NCI-H69 (cell line): ENCODE measurements around the gene CFB.

Experiments
- DNase-seq: peaks from one replicate; lab custom pipeline; 2025; lab: John Stamatoyannopoulos, UW

Gene CFB

DNA sequence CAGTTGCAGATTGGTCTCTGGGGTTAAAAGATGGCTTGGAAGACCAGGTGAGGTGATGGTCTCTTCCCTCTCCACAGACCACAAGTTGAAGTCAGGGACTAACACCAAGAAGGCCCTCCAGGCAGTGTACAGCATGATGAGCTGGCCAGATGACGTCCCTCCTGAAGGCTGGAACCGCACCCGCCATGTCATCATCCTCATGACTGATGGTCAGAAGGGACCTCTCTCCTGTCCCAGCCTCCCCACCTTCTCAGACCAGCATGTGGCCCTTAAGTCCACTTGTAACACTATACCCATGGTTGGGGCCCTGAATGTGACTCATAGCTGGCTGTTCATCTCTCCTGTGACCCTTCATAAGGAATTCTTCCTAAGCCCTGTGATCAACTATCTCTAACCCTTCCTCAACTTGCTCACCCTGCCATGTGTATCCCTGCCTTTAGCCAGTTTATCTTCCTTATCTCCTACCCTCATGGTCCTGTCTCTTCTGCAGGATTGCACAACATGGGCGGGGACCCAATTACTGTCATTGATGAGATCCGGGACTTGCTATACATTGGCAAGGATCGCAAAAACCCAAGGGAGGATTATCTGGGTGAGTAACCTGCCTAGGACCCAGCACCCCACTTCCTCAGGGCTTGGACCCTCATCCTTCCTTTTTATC, 3.0 kb downstream of the CFB start:
- DNase-seq, result peak; percentile 12

DNA sequence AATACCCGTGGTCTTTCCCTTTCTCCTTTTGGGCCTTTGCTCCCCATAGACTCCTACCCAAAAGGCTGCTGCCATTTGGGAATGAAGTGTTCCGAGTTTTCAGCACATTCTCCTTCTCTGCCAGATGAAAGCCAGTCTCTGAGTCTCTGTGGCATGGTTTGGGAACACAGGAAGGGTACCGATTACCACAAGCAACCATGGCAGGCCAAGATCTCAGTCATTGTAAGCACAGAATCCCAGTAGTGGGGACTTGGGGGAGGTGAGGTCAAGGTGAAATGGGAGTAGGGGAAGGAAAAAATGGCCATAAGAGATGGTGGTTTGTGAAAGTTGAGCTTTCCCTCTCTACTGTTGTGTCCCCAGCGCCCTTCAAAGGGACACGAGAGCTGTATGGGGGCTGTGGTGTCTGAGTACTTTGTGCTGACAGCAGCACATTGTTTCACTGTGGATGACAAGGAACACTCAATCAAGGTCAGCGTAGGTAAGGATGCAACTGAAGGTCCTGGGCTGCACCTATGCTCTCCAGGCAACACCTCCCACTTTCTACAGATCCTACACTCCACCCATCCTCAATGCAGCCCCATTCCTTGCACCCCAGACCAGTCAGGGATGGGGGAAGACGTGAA, 4.1 kb downstream of the CFB start:
- no peak for DNase-seq

DNA sequence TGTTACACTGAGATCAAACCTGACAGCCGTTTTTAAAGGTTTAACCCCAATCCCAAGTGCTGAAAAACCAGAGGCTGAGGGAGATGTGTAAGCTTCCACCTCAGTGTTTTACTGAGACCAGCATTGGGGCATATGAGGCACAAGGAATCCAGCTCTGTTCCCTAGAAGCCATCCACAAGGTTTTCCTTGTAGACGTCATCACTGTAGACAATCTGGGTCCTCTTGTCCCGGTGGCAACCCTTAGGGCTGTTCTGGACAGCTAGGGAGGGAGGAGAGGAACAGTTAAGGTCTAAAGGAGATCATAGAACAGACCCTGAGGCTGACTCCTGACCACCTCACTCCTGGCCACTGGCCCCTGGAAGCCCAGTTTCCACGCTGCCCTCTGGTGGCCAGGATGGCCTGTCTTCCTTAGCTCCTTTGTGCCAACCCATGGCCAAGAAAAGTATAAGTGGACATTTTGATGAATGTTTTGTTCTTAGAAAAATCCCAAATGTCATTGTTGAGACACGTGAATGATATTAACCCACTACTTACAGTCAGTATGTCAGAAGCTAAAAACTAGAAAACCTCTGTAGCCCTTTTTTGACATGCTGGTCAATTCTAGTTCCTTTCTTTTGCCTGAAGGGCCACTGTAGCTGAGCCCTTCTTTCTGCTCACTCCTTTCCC, 6.4 kb downstream of the CFB start:
- peak; percentile 59 for DNase-seq

DNA sequence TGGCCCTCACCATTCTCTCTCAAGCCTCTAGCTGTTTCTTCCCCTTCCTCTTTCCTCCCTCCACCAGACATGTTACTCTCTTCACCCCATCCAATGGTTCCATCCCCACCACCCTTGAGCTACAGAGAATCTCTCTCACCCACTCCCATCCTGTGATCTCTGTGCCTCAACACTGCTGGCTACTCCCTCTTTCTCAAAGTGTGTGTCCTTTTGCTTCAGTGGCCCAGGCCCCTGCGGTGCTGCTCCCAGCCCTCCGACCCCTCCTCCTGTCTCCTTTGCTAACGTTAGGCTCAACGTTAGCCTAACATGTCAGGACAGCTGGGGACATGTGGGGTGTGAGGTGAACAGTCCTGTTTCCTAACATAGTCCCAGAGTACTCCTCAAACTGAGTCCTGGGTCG, 7.0 kb downstream of the CFB start:
- no peak for DNase-seq

DNA sequence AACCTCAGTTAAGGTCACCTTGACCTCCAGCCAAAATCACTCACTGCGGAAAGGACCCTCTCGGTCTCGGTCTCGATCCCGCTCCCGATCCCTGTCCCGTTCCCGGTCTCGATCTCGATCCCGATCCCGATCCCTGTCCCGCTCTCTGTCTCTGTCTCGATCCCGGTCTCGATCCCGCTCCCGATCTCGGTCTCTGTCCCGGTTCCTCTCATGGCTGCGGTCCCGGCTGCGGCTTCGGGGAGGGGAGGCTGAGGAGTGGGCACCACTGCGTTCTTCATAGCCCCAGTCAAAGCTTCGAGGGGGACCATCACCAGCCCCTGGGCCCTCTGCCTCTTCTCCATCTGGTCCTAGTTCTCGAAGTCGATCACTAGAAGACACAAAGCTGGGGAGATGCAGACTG, 8.6 kb downstream of the CFB start:
- DNase-seq, result no peak

DNA sequence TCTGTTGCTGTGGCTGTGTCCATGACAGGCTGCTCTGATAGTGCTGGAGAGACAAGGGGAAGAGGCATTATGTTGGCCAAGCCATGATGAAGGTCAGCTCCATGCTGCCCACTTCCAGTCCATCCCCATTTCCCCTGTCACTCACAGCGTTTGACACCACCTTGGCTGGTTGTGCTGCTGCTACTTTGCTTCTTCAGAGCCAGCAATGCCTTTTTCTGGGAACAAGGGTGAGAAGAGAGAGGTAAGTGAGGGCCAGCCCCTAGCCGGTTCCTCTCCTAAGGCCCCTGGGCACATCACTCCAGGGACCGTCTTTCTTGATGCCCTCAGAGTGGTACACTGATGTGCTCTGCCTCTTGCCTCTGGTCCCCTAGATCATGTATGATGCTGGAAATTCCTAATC, 10.9 kb downstream of the CFB start:
- no peak for DNase-seq

DNA sequence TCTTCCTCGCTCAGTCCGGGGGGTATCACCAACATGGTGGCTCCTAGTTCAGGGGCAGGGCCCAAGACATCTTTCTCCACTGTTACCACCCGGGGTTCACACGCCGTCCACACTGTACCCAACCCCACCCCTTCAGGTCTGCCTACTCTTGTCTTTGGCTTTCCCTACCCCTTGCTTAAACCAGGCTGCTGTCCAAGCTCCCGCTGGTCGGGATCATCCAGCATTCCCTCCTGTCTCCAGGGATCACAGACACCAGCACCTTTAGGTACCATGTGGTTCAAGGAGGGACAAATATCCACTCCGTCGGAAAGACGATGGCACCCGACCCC, 12.5 kb downstream of the CFB start:
- no peak for DNase-seq

DNA sequence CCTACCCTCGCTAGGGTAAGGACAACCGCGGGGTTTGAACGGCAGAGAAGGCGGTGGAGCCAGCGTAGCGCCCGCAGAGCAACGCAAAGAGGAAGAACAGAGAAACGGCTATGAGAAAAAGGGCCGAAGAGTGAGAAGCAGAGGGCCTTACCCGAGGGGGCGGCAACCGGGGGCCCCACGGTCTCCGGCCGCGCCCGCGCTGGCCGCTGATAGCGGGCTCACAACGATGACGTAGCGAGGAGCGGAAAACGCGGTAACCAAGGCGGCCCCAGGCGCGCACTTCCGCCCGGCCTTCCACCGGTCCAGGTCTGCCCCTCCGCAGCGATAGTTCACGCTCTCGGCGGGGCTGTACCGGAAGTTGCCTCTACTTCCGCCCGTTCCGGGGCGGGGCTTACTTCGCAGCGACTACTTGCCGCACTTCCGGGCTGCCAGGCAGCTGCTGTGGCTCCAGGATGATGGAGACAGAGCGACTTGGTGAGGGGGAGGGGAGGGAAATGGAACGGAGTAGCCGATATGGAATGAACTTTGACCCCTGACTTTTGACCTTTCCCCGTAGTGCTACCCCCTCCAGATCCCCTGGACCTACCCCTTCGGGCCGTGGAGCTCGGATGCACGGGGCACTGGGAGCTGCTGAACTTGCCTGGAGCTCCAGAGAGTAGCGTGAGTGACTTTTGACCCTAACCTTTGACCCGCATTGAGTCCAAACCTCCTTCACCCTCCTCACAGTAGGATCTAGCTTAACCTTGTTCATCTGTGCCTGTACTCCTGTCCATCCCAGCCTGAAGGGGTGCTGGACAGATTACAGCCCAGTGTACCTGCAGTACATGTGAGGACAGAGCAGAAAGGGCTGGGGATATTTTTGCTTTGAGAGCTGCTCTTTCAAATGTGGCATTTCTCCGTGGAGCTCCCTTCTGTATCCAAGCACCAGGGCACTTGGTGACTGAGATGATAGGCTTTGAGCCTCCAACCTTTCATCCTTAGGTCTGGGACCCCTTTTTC, 13.1 kb downstream of the CFB start, which contains the start of the genes NELFE and SKIC2:
NELFE (minus strand) TSS at position 231 of the 999 bp plus-strand sequence. CDS start 525 bp downstream, outside the sequence.
SKIC2 (plus strand) TSS at position 435 of the 999 bp plus-strand sequence; CDS start at position 453, 18 bp downstream.
- DNase-seq, result peak; percentile 99

DNA sequence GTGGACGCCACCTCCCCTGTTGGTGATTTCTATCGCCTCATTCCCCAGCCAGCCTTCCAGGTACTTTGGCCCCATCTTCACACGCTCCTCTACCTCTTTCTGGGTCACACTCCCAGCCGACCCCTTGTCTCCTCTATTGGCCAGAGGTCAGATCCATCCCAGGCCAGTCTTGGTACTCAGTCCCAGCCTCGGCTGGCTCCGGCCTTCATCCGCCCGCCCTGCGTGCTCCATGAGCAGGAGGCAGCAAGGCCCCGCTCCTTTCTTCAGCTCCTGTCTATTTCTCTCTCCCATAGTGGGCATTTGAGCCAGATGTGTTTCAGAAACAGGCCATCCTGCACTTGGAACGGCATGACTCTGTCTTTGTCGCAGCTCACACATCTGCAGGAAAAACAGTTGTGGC, 15.7 kb downstream of the CFB start:
- DNase-seq, result no peak

DNA sequence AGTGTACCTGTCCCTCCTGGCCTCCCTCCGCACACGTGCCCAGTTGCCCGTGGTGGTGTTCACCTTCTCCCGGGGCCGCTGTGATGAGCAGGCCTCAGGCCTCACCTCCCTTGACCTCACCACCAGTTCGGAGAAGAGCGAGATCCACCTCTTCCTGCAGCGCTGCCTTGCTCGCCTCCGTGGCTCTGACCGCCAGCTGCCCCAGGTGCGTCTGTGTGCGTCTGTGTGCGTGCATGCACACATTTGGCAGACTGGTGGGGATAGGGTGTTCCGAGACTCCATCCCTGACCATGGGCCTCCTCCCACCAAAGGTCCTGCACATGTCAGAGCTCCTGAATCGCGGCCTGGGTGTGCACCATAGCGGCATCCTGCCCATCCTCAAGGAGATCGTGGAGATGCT, 18.0 kb downstream of the CFB start:
- no peak for DNase-seq

DNA sequence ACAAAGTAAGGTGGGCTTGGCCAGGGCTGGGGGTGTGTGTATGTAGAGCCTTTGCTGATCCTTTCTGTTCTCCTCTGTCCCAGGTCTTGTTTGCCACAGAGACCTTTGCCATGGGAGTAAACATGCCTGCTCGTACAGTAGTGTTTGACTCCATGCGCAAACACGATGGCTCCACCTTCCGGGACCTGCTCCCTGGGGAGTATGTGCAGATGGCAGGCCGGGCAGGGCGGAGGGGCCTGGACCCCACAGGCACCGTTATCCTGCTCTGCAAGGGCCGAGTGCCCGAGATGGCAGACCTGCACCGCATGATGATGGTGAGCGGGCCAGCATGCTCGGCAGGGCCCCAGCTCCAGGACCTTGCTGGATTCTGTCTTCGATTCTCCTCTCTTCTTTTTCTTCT, 19.8 kb downstream of the CFB start:
- DNase-seq, result no peak

DNA sequence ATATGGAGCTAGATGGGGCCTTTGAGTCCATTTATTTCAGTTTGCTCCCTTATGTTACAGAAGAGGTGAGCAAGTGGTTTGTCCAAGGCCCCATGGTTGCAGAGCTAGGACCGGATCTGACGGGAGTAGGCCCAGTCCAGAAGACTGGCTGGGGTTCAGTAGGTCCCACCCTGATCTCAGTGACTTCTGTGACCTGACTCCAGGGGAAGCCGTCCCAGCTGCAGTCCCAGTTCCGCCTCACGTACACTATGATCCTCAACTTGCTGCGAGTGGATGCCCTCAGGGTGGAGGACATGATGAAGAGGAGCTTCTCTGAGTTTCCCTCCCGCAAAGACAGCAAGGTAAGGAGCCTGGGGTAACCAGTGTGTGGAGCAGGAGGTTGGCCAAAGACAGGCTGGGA, 20.6 kb downstream of the CFB start:
- DNase-seq, result no peak

DNA sequence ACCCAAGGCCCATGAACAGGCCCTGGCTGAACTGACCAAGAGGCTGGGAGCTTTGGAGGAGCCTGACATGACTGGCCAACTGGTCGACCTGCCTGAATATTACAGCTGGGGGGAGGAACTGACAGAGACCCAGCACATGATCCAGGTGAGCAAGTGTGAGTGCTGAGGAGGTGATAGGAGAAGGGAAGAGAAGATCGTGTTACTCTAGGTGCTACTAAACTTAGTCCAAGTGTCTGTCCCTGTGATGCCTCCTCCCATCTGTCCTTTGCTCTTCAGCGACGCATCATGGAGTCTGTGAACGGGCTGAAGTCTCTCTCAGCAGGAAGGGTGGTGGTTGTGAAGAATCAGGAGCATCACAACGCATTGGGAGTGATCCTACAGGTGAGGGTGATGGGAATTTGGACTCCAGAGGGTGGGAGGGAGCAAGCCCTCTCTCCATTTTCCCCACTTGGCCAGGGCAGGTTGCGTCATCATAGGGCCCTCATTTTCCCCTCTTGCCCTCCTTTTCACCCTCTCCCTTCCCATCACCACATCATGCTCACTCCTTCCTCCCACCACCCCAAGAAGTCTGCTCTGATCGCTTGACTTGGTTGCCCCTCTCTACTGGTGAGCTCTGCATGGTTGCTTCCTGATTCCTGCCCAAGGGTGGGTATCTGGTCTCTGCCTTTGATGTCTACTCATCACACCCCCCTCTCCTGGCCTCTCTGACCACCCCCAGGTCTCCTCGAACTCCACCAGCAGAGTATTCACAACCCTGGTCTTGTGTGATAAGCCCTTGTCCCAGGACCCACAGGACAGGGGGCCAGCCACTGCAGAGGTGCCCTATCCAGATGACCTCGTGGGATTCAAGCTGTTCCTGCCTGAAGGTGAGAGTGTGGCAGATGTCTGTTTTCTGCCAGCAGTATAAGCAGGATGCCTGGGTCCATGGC, 21.4 kb downstream of the CFB start:
- DNase-seq, result no peak

DNA sequence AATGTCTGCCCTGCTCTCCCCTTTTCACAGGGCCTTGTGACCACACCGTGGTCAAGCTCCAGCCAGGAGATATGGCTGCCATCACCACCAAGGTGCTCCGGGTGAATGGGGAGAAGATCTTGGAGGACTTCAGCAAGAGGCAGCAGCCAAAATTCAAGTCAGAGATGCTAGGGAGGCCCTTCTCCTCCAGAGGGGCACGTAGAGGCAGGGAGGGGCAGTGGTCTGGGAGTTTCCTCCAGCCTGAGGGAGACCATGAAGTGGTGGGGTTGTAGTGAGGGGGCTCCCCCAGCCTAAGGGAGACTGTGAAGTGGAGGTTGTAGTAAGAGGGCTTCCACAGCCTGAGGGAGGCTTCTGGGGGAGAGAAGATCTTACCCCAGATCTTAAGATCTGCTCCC, 22.0 kb downstream of the CFB start:
- no peak for DNase-seq

DNA sequence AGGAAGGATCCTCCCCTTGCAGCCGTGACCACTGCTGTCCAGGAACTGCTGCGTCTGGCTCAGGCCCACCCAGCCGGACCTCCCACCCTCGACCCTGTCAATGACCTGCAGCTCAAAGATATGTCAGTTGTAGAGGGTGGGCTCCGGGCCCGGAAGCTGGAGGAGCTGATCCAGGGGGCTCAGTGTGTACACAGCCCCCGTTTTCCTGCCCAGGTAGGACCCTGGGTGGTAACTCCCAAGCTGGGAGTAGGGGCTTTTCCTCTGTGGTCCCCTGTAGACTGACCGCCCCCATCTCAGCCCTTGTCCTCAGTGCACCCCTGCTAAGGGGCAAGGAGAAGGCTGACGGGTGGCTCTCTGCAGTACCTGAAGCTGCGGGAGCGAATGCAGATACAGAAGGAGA, 22.4 kb downstream of the CFB start:
- DNase-seq, result no peak

DNA sequence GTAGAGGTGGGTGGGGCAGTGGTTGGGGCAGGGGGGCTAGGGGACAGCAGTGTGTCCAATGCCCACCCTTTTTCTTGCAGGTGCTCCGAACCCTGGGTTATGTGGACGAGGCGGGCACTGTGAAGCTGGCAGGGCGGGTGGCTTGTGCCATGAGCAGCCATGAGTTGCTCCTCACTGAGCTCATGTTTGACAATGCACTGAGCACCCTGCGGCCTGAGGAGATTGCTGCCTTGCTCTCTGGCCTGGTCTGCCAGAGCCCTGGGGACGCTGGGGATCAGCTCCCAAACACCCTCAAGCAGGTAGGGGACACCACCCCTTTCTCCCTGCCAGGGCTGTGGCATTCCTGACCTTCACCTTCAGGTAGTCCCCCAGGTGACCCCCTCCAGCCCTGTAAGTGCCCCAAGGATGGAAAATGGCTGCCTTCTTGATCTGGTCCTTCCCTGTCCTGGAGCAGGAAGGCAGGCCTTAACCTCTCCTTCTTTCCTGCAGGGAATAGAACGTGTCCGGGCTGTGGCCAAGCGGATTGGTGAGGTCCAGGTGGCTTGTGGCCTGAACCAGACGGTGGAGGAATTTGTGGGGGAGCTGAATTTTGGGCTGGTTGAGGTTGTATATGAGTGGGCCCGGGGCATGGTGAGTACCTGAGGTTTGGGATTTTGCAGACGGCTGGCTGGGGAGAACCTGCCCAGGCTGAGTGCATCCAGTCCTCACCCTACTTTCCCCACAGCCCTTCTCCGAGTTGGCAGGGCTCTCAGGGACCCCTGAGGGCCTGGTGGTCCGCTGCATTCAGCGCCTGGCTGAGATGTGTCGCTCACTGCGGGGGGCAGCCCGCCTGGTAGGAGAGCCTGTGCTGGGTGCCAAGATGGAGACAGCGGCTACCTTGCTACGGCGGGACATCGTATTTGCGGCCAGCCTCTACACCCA, 23.2 kb downstream of the CFB start:
- DNase-seq, result no peak

DNA sequence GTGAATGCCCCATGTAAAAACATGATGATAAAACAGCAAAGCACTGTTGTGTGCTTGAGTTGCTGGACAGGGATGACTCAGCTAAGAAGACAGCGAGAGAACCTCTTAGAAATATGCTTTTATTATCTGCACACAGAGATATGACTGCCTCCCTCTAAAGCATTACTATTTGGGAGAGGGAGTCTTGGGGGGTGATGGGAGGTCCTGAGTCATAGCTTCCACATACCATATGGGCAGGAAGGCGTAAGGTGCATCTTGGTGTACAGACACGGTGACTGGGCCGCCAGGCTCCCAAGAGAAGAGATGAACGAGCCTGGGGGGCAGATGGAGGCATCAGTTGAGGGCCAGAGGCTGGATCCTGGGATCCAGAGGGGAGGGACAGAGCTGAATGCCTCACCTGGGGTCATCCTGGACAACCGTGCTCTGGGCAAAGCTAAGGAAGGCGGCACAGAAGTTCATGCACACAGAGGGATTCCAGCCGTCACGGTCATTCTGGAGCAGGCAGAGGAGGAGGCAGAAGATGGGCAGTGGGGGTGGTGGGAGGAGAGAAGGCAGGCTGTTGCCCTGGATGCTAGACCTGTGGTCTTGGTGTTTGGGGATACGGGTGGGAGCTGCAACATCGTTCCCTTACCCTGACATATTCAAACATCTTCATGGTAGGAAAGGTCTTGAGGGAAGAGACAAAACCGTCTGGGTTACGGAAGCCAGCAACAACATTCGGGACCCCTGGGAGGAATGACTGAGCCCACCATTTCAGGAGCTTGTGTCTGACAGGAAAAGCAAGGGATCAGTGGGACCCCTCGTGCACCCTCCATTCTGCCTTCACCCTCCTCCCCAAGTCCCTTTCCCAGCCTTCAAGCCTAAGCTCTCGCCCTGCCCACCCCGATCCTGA, 24.1 kb downstream of the CFB start:
- no peak for DNase-seq

DNA sequence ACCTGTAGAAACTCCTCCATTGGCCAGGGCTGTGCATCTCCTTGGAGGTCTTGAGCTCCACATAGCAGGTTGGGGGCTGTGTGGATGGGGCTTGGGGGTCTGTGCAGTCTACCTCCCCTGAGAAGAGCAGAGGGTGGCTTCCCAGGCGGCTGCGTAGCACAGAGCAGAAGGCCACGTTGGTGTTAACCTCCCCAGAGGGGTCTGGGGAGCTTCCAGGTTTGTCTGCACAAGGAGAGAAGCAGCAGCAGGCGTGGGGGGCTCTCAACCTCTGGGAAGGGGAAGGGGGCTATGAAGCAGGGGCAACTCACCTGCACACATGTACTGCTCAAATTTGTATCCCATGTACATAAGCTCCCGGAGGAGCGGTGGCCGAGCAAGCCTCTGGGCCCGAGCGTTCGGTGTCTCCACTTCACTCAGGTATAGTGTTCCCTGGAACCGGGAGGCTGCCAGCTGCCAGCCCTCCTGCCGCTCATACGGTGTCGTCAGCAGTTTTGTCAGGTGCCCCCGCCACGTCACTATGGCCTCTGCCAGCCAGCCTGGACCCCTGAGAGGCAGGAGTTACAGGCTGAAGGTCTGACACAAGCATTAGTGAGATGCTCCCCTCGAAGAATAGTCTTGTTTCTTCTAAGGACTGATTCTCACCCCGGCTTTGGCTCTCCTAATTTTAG, 24.8 kb downstream of the CFB start:
- peak; percentile 79 for DNase-seq
